ENCODE results near the gene GNB1.

GNB1 gene

GRCh38 chr1:1917304-1917976 lies 26.6 kb upstream of the GNB1 start:
- no peak overlapping the region for H3K4me2 ChIP-seq (ENCODE audit: insufficient read depth, low read length)
- no peak for DNase-seq
- no peak for ATAC-seq (ENCODE audit: insufficient read depth, low read depth)
- H3K27ac ChIP-seq (ENCODE audit: low read length): no peak overlapping the region
- H3K9ac ChIP-seq (ENCODE audit: low read depth, low read length): no peak overlapping the region
- no peaks in the 10 kb centered on the region for H3K27me3 ChIP-seq (ENCODE audit: insufficient read depth, low read length, poor library complexity)
- no peaks in the 10 kb centered on the region for H3K79me2 ChIP-seq (ENCODE audit: insufficient read depth, low read length)
- H4K20me1 ChIP-seq (ENCODE audit: insufficient read depth, low read length): 0 out of 2 replicates have a peak, but pooled peaks cover 12% of the 10 kb centered on the region
- TF ChIP-seq CTCF (IDR thresholded peaks at IDR 0.05; ENCODE audit: borderline replicate concordance, extremely low read depth, low read length, poor library complexity, severe bottlenecking) (no peak), EZH2 (IDR thresholded peaks at IDR 0.05; ENCODE audit: borderline replicate concordance, low read depth, low read length, severe bottlenecking) (no peak)
- H2AFZ ChIP-seq (ENCODE audit: low read depth, low read length): no peak overlapping the region
- H3K9me3 ChIP-seq (ENCODE audit: insufficient read depth, low read length, severe bottlenecking): no peaks in the 10 kb centered on the region
- peaks cover 17% of the 10 kb centered on the region for H3K4me1 ChIP-seq (ENCODE audit: insufficient read depth, low read length)
- no peaks in the 10 kb centered on the region for H3K36me3 ChIP-seq (ENCODE audit: insufficient read depth, low read length)
- no peak overlapping the region for H3K4me3 ChIP-seq (ENCODE audit: low read depth in 1 of 2, low read length in 2 of 2)

GRCh38 chr1:1916851-1917251 lies 26.0 kb upstream of the GNB1 start:
- no peaks in the 10 kb centered on the region for H3K36me3 ChIP-seq (ENCODE audit: insufficient read depth, low read length)
- no peaks in the 10 kb centered on the region for H3K27me3 ChIP-seq (ENCODE audit: insufficient read depth, low read length, poor library complexity)
- peaks cover 17% of the 10 kb centered on the region for H3K4me1 ChIP-seq (ENCODE audit: insufficient read depth, low read length)
- H2AFZ ChIP-seq (ENCODE audit: low read depth, low read length): no peak overlapping the region
- no peak overlapping the region for H3K4me3 ChIP-seq (ENCODE audit: low read depth in 1 of 2, low read length in 2 of 2)
- H3K4me2 ChIP-seq (ENCODE audit: insufficient read depth, low read length): no peak overlapping the region
- DNase-seq (no peak), ATAC-seq (ENCODE audit: insufficient read depth, low read depth) (no peak)
- TF ChIP-seq EZH2 (IDR thresholded peaks at IDR 0.05; ENCODE audit: borderline replicate concordance, low read depth, low read length, severe bottlenecking) (no peak), CTCF (IDR thresholded peaks at IDR 0.05; ENCODE audit: borderline replicate concordance, extremely low read depth, low read length, poor library complexity, severe bottlenecking) (no peak)
- 0 out of 2 replicates have a peak, but pooled peaks cover 12% of the 10 kb centered on the region for H4K20me1 ChIP-seq (ENCODE audit: insufficient read depth, low read length)
- no peaks in the 10 kb centered on the region for H3K9me3 ChIP-seq (ENCODE audit: insufficient read depth, low read length, severe bottlenecking)
- no peaks in the 10 kb centered on the region for H3K79me2 ChIP-seq (ENCODE audit: insufficient read depth, low read length)
- no peak overlapping the region for H3K9ac ChIP-seq (ENCODE audit: low read depth, low read length)
- no peak overlapping the region for H3K27ac ChIP-seq (ENCODE audit: low read length)

GRCh38 chr1:1915911-1916840 lies 25.3 kb upstream of the GNB1 start:
- TF ChIP-seq CTCF (IDR thresholded peaks at IDR 0.05; ENCODE audit: borderline replicate concordance, extremely low read depth, low read length, poor library complexity, severe bottlenecking) (no peak), EZH2 (IDR thresholded peaks at IDR 0.05; ENCODE audit: borderline replicate concordance, low read depth, low read length, severe bottlenecking) (no peak)

More at GRCh38 chr1:1915911-1916840, 25.3 kb upstream of the GNB1 start:
- Histone ChIP-seq H3K4me3 (ENCODE audit: low read depth in 1 of 2, low read length in 2 of 2) (no peak overlapping the region), H2AFZ (ENCODE audit: low read depth, low read length) (no peak overlapping the region), H3K4me2 (ENCODE audit: insufficient read depth, low read length) (no peak overlapping the region), H3K36me3 (ENCODE audit: insufficient read depth, low read length) (no peaks in the 10 kb centered on the region), H3K27me3 (ENCODE audit: insufficient read depth, low read length, poor library complexity) (no peaks in the 10 kb centered on the region), H4K20me1 (ENCODE audit: insufficient read depth, low read length) (0 out of 2 replicates have a peak, but pooled peaks cover 12% of the 10 kb centered on the region), H3K79me2 (ENCODE audit: insufficient read depth, low read length) (no peaks in the 10 kb centered on the region), H3K9me3 (ENCODE audit: insufficient read depth, low read length, severe bottlenecking) (no peaks in the 10 kb centered on the region), H3K9ac (ENCODE audit: low read depth, low read length) (no peak overlapping the region), H3K4me1 (ENCODE audit: insufficient read depth, low read length) (peaks cover 17% of the 10 kb centered on the region), H3K27ac (ENCODE audit: low read length) (no peak overlapping the region)
- ATAC-seq (ENCODE audit: insufficient read depth, low read depth) (no peak), DNase-seq (no peak)

Data from DND-41 (cell line).